A673 (cell line): ENCODE measurements around the gene SNX30. TPM values are rescaled to one million over a fixed set of nuclear protein-coding genes. Genes with fewer than 3 reads are reported as not detected.

Experiments
- BruUV-seq: library from RNA; stranded (reverse); fragments of 400-500 nt; replicated peaks from 2 replicates; lab custom pipeline; 2021; lab: Mats Ljungman, UMichigan
- CTCF ChIA-PET: fragments of 300-600 bp; sonication (Branson Sonifier 250); formaldehyde crosslinking; loops from one replicate; lab custom pipeline; 2022; ENCODE audit warnings: antibody characterized with exemption; lab: Charles Lee
- POLR2A ChIA-PET: fragments of 300-600 bp; sonication (Branson Sonifier 250); formaldehyde crosslinking; loops from one replicate; lab custom pipeline; 2022; ENCODE audit warnings: antibody characterized with exemption; ENCODE audit not compliant: low non-redundant PET; lab: Charles Lee
- DNase-seq: peaks from one replicate; pipeline ENCODE4 v3.0.0-alpha.2; 2015; ENCODE audit warnings: low spot score
- H3K27ac ChIP-seq: fragments of 200-600 bp; sonication (generic); 2 replicates; pipeline ENCODE4 v1.5.1; 2016; ENCODE audit warnings: mixed run types, low read depth, mild to moderate bottlenecking, mixed read lengths, antibody characterized with exemption, low read length; ENCODE audit not compliant: poor library complexity, severe bottlenecking
- H3K27me3 ChIP-seq: fragments of 200-600 bp; sonication (generic); replicated peaks from 2 replicates; pipeline ENCODE4 v1.6.1; 2017; ENCODE audit warnings: mixed run types, low read depth, mild to moderate bottlenecking, mixed read lengths, antibody characterized with exemption, low read length; ENCODE audit not compliant: insufficient read depth, poor library complexity
- H3K36me3 ChIP-seq: fragments of 200-600 bp; sonication (generic); 2 replicates; pipeline ENCODE4 v1.6.1; 2016; ENCODE audit warnings: mixed run types, mild to moderate bottlenecking, mixed read lengths, antibody characterized with exemption, low read length; ENCODE audit not compliant: insufficient read depth, poor library complexity, severe bottlenecking
- H3K4me1 ChIP-seq: fragments of 200-600 bp; sonication (generic); 2 replicates; pipeline ENCODE4 v1.6.1; 2017; ENCODE audit warnings: mixed run types, mild to moderate bottlenecking, mixed read lengths, antibody characterized with exemption, low read length; ENCODE audit not compliant: insufficient read depth, poor library complexity, severe bottlenecking
- H3K4me3 ChIP-seq: fragments of 200-600 bp; sonication (generic); 2 replicates; pipeline ENCODE4 v1.5.1; 2016; ENCODE audit warnings: low read depth, mixed run types, mild to moderate bottlenecking, mixed read lengths, low read length; ENCODE audit not compliant: poor library complexity, severe bottlenecking
- H3K9me3 ChIP-seq: fragments of 200-600 bp; sonication (generic); 2 replicates; pipeline ENCODE4 v1.6.1; 2016; ENCODE audit warnings: mixed run types, low read depth, mild to moderate bottlenecking, mixed read lengths, antibody characterized with exemption, low read length; ENCODE audit not compliant: poor library complexity, severe bottlenecking
- CTCF ChIP-seq: fragments of 300-800, 200-600 bp; sonication (generic); conservative IDR thresholded peaks from 2 replicates; pipeline ENCODE4 v1.5.1; 2017; ENCODE audit warnings: low read depth, mild to moderate bottlenecking, antibody characterized with exemption, low read length, moderate library complexity, mixed read lengths
- EZH2 ChIP-seq: fragments of 200-600 bp; sonication (generic); IDR thresholded peaks from 2 replicates; pipeline ENCODE4 v1.6.1; 2017; ENCODE audit warnings: borderline replicate concordance, low read depth, mild to moderate bottlenecking, mixed read lengths, antibody characterized with exemption, low read length; ENCODE audit not compliant: poor library complexity, severe bottlenecking
- intact Hi-C: fragments of 100-400 bp; cut with micrococcal nuclease; formaldehyde crosslinking; loops from one replicate; pipeline ENCODE4 v1.10.0; 2022; ENCODE audit not compliant: unreplicated experiment
- total RNA-seq: library from RNA; stranded (reverse); gene quantifications from 2 replicates; pipeline ENCODE4 v1.2.3, GENCODE V29; 2021

The SNX30 gene
- total RNA-seq, 1 experiment from 2014 or later: 6.1 TPM

GRCh38 chr9:112856843-112857242 is 106.3 kb downstream of the SNX30 start:
- CTCF ChIA-PET: no interaction called here
- Histone ChIP-seq H3K4me1 (no peaks in the 10 kb centered on the region), H3K27me3 (no peaks in the 10 kb centered on the region), H3K4me3 (no peak overlapping the region), H3K9me3 (no peaks in the 10 kb centered on the region), H3K36me3 (no peaks in the 10 kb centered on the region), H3K27ac (no peak overlapping the region)
- TF ChIP-seq CTCF (no peak), EZH2 (no peak)
- no peak for DNase-seq
- POLR2A ChIA-PET: no interaction called here
- intact Hi-C loops: no loop called here
- BruUV-seq: no TSS peak

GRCh38 chr9:112858005-112858404 is 107.4 kb downstream of the SNX30 start:
- no peak overlapping the region for H3K27ac ChIP-seq
- POLR2A ChIA-PET: interaction anchor here (0.6 kb wide), 1 partner anchor 30 kb away, joined by 3 read pairs; no protein-coding TSS in a partner anchor
- CTCF ChIA-PET: no interaction called here
- no peaks in the 10 kb centered on the region for H3K27me3 ChIP-seq
- H3K4me3 ChIP-seq: no peak overlapping the region
- intact Hi-C loops: no loop called here
- H3K9me3 ChIP-seq: no peaks in the 10 kb centered on the region
- H3K4me1 ChIP-seq: no peaks in the 10 kb centered on the region
- no peaks in the 10 kb centered on the region for H3K36me3 ChIP-seq
- no TSS peak for BruUV-seq
- TF ChIP-seq EZH2 (no peak), CTCF (no peak)
- no peak for DNase-seq

- intact Hi-C loops: no loop called here
- DNase-seq: no peak
- no TSS peak for BruUV-seq
- H3K4me1 ChIP-seq: no peaks in the 10 kb centered on the region
- H3K9me3 ChIP-seq: no peaks in the 10 kb centered on the region
- no peak overlapping the region for H3K27ac ChIP-seq
- H3K27me3 ChIP-seq: no peaks in the 10 kb centered on the region
- no peaks in the 10 kb centered on the region for H3K36me3 ChIP-seq
- no peak overlapping the region for H3K4me3 ChIP-seq
- TF ChIP-seq CTCF: no peak
- no peak for TF ChIP-seq EZH2
- POLR2A ChIA-PET: no interaction called here
- CTCF ChIA-PET: no interaction called here
Measured at GRCh38 chr9:112858625-112859147, 108.1 kb downstream of the SNX30 start.
